TTC549 (cell line): ENCODE results near the gene ADNP2.

Source experiments
- FAIRE-seq: peaks from 2 replicates; lab custom pipeline; 2012; peaks lifted over from hg19 to GRCh38; lab: Jason Lieb, UNC

The ADNP2 gene

DNA sequence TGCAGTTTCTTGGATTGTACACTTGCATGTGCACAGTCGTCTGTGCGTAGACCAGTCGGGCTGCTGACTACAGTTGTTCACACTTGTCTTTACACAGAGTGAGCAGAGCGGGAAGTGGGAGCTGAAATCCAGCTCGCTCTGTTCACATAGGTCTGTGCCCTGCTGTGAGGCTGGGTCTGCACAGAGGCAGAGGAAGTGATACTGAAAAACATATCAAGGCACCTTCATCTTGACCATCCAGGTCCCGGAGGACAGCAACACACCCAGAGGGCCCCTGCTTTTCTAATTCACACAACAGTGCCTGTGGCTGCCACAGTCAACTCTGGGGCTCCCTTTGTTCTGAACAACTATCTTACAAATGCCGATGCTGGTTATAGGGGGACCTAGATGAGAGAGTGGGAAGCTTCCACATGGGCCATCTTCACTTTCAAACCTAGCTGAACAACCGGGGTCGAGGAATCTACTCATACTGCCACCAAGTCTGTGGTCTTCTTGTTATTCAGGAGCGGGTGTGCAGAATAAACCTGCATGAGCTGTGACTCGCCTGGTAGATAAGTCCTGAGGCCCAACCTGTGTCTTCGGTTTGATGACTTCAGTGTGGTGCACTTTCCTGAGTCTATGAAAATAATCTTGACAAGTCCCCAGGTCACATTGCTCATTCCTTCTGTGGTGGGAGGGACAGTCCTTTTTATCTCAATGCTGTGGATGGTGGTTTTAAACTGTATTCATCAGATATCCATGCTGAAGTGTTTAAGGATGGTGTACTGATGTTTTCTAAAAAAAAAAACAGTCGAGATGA lies 3.5 kb upstream of the ADNP2 start:
- no peak for FAIRE-seq

DNA sequence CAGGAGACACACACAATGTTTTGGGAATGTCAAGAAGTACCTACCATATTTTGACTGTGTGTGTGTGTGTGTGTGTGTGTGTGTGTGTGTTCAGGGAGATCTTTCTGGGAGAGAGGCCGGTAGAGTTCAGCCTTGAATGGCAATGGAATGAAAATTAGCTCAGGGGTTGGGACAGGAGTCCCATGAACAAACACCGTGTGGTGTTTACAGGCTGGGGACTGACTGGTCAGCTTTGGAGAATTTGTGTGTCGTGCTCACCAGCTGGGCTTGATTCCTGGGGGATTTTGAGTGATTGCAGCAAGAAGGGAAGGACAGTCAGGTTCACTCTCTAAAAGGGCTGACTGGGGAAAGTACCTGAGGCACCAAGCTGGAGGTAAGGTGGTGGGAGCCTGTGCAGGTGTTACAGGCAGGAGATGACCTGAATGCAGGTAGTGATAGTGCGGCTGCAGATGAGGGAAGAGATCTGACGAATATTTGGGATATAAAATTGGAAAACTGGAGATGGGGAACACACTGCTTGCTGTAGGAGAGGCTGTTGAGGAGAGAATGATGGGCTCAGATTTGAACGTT lies 2.5 kb upstream of the ADNP2 start:
- no peak for FAIRE-seq

DNA sequence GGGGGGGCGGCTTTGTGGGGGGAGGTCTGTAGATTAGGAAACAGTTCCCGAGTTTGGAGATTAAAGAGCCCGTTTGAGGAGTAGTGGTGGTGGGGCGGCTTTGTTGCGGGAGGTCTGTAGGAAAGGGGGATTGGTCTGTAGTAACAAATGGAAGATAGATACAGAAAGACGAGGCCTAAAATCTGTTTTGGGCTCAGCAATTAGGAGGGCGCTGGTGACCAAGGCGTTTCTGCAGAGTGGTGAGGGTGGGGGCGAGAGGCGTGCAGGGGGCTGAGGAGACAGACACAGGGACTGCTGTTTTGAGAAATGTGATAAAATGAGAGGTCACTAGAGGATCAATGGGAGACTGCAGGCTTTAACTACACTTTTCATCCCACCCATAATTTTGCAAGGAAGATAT lies 1.6 kb upstream of the ADNP2 start:
- no peak for FAIRE-seq

DNA sequence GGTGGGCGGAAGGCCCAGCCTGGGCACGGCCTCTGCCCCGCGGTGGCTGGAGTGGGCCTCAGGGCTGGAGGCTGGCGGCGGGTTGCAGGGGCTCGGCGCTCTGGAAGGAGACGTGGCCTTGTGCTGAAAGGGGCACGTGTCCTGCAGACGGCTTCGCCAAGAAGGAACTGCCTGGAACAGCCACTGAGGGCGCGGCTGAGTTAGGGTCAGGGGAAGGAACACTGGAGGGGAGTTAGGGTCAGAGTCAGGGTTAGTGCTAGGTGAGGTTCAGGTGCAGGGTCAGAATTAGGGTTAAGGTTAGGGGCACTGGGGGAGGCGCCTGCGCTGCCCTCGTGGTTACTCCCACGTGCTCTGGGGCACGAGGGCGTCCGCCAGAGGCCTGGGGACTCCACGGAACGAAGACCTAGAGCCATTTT lies 933 bp upstream of the ADNP2 start:
- no peak for FAIRE-seq

DNA sequence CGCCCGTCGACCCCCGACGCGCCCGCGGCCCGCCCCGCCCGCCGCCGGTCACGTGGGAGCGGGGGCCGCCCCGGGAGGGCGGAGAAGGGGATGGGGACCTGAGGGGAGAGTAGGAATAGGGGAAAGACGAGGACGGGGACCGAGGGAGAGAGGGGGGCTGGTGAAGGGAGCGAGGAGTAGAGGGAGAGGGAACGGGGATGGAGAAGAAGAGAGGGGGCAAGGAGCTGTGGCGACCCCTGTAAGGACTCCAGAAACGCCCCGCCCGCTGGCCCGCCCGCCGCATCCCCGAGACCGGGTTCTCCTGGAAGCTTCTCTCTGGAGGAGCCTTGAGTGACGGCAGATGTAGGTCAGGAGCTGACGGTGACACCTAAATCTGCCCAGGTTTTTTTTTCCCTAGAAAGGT lies 615 bp downstream of the ADNP2 start:
- FAIRE-seq = no peak

DNA sequence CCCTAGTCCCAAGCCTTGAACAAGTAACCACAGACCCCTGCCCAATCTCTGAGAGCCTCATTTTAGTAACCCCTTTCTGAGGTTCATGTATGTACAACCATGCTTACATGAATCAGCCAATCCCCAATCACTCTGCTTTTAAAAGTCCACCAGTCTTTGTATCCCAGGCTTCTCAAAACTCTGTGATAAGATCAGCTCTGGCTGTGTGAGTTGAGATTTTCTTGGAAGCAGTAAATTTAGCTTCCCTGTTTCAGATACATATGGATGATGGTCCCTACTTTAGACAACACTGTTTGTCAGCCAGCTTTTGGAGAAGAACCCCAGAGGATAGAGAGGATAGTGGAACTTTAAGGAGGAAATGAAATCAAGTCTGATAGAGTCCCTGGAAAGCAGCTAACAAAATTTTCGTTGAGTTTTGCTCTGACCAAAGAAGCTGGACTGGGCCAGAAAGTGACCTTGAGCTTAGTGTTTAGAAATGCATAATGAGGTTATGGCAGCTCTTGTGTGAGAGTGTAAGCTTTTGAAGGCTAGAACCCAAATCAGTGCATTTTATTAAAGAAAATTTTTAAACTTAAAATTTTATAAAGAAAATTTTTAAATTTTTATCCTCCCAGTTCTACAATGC lies 3.7 kb downstream of the ADNP2 start:
- no peak for FAIRE-seq

DNA sequence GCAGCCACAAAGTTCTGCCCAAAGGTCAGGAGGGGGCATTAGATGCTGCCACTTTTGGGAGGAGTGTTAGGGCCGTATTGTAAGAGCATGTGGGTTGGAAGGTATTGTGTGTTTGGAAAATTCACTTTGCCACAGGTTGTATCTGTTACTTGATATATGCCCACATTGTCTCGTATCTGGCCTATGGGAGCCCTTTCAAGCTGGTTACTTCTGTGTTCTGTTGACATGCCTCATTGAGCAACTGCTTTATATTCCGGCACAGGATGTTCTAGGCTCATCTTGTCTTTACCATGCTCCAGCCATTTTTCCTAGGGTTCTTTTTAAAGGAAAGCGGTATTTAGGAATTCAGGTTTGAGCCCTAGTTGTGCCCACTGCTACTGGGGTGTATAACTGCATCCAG lies 6.0 kb downstream of the ADNP2 start:
- FAIRE-seq = no peak

DNA sequence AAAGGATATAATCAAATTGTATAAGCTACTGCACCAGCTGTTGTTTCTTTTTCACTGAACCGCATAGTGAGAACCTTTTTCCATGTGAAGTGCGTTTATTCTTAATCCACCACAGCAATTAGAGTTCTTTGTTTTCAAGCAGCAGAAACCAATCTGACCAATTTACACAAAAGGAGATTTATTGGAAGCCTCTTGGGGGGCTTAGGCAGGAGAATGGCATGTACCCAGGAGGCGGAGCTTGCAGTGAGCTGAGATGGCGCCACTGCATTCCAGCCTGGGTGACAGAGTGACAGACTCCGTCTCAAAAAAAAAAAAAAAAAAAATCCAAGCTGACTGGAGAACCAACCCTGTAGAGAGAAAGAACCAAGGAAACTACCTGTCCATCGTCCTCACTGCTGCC lies 10.0 kb downstream of the ADNP2 start:
- FAIRE-seq = no peak

DNA sequence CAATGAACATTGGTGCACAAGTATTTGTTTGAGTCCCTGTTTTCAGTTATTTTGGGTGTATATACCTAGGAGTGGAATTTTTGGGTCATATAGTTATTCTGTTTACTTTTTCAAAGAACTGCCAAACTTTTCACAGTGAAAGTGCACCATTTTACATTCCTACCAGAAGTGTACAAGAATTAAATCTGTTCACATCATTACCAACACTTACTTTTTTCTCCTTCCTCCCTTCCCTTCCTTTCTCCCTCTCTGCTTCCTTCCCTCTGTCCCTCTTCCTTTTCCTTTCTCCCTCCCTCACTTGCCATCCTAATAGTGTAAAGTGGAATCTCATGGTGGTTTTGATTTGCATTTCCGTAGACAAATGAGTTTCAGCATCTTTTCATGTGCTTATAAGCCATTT lies 11.9 kb downstream of the ADNP2 start:
- no peak for FAIRE-seq

DNA sequence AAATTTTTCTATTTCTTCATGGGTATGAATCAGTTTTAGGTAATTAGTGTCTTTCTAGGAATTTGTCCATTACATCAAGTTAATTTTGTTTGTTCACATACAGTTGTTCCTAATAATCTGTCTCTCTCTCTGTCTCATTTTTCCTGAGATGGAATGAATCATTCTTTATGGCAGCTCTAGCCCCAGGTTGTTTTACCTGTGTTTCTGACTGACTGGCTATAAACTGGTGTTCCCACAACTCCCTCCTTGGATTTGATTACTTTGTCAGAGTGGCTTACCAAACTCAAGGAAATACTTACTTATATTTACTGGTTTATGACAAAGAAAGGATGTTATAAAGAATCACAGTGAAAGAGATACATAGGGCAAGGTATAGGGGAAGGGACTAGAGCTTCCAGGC lies 15.1 kb downstream of the ADNP2 start:
- no peak for FAIRE-seq

DNA sequence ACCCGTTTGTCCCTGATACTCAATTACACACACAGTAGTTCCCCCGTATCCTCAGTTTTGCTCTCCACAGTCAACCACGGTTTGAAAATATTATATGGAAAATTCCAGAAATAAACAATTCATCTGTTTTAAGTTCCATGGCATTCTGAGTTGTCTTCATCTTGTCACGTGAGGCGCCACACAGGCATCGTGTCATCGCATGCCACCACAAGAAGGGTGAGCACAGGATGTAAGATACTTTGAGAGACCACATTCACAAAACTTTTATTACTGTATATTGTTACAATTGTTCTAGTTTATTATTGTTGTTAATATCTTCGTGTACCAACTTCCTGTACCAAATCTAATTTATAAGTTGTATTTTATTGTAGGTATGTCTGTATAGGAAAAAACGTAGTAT lies 17.7 kb downstream of the ADNP2 start:
- no peak for FAIRE-seq

DNA sequence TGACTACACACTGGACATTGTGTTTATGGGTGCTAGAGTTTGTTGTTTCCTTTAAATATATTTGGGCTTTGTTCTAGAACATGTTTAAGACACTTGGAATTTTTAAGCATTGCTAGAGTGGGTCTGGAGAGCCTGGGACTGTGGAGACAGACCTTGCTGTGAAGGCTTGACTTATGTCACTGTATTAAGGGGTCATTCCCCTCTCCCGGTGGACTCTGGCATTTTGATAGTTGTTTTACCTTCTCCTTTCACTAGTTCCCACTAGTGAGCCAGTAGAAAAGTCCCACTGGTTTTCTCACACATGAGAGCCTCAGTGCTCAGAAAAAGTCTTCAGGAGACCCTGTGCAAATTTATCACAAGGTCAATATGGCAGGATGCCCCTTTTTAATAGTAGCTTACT lies 18.6 kb downstream of the ADNP2 start:
- no peak for FAIRE-seq

DNA sequence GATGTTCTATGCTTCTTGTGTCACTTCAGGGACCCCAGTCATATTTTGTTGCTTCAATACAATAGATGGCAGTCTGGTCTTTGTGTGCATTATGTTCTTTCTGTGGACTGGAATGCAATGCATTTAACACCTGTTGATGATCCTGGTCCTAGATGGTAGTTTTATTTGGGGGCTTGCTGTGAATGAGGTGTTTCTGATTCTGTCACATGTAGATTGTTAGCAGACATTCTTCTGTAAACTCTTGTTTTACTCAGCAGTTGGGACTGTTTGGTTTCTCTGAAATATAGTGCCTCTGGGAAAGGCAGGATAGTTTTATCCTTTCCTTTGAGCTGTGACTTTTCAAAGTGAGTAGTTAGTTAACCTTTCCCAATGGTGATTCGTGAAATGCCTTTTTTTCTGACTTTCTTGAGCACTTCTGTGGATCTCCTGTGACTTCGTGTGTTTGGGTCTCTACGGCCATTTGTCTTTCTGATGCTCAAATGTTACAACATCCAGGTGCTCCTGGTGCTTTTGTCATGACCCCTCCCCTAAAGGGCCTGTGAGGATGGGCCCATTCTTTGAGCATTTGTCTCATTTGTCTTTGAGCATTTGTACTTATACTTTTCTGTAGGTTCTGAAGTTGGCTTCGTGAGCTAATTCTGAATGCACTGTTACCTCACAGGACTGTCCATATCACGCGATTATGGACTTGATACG lies 20.8 kb downstream of the ADNP2 start:
- FAIRE-seq = no peak

DNA sequence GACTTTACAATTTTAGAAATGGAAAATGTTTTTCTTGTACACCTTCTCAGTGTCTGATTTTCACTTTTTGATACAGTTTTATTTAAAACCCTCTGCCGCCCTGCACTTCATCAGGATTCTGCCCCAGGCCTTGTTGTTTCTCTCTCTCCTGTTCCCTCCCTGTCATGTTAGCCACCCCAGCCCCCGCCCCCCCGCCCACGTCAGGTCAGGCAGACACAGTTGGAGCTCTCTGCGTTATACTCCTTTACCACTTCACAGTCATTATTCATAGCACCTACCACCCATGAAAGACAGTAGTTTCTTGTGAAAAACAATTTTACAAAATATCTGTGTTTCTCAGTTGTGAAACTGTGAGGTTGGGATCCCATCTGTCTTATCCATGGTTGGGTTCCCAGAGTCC lies 21.5 kb downstream of the ADNP2 start:
- no peak for FAIRE-seq

DNA sequence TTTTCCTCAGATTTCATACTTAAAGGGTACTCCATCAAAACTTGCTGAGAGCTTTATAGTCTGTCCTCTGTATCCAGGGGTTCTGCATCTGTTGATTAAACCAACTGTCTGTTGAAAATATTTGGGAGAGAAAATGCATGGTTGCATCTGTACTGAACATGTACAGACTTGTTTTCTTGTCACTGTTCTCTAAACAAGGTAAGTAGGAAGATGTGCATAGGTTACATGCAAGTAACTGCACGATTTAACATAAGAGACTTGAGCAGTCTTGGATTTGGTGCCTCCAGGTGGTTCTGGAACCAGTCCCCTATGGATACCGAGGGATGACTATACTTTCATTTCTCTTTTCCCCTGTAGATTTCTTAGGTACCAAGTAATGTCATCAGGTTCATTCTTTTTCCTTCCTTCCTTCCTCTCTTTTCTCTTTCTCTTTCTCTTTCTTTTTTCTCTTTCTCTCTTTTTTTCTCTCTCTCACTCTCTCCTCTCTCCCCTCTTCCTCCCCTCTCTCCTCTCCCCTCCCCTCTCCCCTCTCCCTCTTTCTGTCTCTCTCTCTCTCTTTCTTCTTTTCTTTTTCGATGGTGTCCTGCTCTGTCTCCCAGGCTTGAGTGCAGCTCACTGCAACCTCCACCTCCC lies 23.2 kb downstream of the ADNP2 start:
- no peak for FAIRE-seq

DNA sequence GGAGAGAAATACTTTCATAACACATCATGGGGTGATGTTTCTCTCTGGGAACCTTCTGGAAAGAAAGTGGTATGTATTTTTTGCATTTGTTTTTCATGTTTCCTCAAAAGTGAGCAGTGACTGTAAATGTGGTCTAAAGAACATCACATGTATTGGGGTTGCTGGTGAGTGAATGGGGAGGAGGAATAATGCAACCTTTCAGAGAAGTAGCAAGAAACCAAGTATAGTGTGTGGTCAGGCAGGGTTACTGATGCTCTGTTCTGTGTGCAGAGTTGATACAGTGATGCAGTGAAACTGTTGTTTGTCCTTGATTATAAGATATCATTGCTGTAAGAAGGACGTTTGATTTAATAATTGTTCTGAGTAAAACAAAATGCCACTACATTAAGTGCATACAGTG lies 24.1 kb downstream of the ADNP2 start:
- no peak for FAIRE-seq

DNA sequence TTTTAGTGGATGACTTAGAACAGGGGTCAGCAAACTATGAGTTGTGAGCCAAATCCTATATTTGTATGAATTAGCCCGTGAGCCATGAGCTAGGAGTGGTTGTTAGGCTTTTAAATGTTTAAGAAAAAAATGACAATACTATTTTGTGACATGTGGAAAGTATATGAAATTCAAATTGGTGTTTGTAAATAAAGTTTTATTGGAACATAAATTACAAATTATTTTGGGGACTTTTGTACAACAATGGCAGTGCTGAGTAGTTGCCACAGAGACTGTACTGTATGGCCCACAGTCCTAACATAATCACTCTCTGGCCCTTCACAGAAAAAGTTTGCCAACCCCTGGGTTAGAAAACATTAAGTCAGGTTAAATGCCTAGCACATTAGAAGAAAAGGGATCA lies 26.1 kb downstream of the ADNP2 start:
- no peak for FAIRE-seq

DNA sequence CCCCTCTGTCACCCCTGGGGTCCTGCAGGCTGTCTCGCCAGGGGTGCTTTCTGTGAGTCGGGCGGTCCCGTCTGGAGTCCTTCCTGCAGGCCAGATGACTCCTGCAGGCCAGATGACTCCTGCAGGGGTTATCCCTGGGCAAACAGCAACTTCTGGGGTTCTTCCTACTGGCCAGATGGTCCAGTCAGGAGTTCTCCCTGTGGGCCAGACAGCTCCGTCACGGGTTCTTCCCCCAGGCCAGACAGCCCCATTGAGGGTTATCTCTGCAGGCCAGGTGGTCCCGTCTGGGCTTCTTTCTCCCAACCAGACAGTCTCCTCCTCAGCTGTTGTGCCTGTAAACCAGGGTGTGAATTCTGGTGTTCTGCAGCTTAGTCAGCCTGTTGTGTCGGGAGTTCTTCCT lies 27.6 kb downstream of the ADNP2 start:
- FAIRE-seq = no peak

DNA sequence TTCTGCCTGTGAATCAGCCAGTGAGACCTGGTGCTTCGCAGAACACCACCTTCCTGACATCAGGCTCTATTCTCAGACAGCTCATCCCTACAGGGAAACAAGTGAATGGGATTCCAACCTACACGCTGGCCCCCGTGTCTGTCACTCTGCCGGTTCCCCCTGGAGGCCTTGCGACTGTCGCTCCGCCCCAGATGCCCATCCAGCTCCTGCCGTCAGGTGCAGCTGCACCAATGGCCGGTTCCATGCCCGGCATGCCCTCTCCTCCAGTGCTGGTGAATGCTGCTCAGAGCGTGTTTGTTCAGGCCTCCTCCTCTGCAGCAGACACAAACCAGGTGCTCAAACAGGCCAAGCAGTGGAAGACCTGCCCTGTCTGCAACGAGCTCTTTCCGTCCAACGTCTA lies 28.1 kb downstream of the ADNP2 start:
- no peak for FAIRE-seq

DNA sequence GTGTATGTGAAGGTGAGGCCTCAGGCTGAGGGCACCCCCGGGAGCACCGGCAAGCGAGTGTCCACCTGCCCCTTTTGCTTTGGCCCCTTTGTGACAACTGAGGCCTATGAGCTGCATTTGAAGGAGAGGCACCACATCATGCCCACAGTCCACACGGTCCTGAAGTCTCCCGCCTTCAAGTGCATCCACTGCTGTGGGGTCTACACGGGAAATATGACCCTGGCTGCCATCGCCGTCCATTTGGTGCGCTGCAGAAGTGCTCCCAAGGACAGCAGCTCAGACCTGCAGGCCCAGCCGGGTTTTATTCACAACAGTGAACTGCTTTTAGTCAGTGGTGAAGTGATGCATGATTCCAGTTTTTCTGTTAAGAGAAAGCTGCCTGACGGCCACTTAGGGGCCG lies 28.9 kb downstream of the ADNP2 start:
- no peak for FAIRE-seq

DNA sequence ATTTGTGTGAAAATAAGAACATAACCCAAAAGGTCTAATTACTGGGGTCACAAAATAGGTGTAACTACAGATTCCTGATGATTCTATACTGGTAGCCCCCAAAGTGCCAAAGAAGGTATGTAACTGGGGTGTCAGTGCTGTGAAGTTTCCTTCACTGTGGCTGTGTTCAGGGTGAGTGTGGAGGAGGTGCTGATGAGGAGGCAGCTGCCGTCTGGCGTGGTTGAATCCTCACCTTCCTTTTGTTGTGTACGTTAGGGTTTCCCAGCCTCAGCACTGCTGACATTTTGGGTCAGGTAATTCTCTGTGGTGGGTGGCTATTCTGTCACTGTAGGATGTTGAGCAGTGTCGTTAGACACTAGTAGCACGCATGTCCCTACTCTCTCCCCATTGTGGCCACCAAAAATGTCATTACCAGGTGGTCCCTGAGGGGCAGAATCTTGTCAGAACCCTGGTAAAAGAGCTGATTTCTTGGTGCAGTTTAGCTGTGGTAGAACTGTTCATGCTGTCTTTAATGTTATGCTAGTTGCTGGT lies 31.5 kb downstream of the ADNP2 start:
- no peak for FAIRE-seq

DNA sequence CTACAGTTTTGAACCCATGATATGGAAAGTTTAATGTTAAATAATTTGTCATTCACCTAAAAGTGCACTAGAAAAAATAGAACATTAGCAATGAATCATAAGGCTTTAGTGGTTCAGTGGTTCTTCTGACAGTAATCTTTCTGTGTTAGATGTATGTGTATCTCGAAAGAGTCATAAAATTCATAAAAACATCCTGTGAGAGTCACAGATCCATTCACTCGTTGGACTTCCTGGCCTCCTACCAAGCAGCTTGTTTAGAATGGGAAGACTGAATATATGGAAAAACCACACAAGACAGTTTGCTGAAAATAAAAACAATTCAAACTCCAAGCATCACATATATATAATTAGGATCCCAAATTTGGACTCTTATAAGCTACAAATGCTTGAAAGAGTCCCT lies 34.8 kb downstream of the ADNP2 start:
- FAIRE-seq = no peak
